HFF-Myc (cell line): Measurements from ENCODE around the gene CRYBG2.
"Not testable (repeated sequence)": the region's sequence is repeated elsewhere in the genome, so short reads cannot be mapped to it uniquely, and the experiment has no call there.

Experiments
- DNase-seq: peaks from one replicate; pipeline ENCODE4 v3.0.0-alpha.2; 2011; ENCODE audit warnings: low read depth; ENCODE audit errors: extremely low read depth
- H3K4me3 ChIP-seq: replicated peaks from 2 replicates; pipeline ENCODE4 v1.5.1; 2011; ENCODE audit warnings: low read depth, mild to moderate bottlenecking, control low read depth, low read length
- TF ChIP-seq, protein P1 (sequence below): IDR thresholded peaks from 2 replicates; pipeline ENCODE4 v1.5.1; 2012; ENCODE audit warnings: mild to moderate bottlenecking, low read depth, low read length, control low read depth; ENCODE audit errors: missing control alignments

CRYBG2 gene

DNA sequence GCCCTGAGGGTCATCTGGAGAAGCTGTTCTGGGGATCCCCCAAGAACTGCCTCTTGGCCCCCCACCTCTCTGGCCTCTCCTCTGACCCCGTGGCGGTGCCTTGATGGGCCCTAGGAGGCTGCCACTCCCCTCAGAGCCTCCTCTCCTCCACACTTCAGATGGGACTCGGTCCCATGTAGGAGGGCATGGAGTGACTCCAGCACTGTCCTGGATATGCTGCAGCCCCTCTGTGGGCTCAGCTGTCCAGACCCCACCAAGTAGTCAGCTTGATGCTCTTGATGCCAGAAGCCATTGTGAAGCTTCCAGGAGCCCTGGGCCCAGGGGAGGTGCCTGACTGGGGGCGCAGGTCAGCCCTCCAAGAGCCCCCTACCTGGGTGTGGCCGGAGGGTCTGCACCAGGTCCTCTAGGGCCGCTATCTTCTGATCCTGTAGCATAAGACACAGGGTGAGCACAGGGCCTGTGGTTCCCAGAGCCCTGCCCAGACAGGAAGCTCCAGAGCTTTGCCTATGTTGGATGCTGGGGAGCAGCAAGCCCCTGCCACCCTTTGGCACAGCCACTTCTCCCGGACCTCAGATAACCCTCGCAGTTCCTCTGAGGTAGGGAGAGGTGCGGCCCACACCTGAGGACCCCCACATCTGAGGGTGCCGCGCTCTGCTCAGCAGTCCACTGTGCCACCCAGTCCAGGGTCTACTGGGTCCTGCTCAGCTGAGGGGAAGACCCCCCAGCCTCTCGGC is 56.7 kb downstream of the CRYBG2 start:
- TF ChIP-seq, protein P1, sequence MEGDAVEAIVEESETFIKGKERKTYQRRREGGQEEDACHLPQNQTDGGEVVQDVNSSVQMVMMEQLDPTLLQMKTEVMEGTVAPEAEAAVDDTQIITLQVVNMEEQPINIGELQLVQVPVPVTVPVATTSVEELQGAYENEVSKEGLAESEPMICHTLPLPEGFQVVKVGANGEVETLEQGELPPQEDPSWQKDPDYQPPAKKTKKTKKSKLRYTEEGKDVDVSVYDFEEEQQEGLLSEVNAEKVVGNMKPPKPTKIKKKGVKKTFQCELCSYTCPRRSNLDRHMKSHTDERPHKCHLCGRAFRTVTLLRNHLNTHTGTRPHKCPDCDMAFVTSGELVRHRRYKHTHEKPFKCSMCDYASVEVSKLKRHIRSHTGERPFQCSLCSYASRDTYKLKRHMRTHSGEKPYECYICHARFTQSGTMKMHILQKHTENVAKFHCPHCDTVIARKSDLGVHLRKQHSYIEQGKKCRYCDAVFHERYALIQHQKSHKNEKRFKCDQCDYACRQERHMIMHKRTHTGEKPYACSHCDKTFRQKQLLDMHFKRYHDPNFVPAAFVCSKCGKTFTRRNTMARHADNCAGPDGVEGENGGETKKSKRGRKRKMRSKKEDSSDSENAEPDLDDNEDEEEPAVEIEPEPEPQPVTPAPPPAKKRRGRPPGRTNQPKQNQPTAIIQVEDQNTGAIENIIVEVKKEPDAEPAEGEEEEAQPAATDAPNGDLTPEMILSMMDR = no peak
- H3K4me3 ChIP-seq = no peak overlapping the region
- no peak for DNase-seq

DNA sequence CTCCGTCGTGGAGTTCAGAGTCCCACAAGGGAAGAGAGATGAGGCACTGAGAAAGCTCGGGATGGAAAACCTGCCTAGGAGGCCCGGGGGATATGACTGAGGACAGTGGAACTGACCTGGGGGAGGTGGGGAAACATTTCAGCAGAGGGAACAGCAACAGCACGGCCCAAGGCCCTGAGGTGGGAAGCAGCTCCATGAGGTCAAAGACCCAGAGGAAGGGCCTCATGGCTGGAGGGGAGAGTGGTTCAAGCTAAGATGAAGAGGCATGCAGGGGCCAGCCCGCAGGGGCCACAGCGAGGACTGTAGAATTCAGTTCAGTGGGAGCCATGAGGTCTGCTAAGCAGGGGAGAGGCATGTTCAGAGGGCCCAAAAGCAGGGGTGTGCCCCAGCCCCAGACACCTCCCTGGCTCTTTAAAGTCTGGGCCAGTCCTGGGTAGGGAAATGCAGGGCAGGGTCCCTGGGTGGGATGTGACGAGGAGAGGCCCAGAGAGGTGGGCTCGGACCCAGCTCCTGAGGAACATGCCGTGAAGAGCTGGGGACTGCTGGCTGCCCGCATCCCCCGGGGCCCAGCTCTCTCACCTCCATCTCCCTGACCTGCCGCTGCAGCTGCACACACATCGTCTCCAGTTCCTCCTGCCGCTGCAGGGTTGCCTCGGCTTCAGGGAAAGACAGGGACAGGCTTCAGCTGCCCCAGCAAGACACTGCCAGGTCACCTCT is 57.4 kb downstream of the CRYBG2 start:
- H3K4me3 ChIP-seq = no peak overlapping the region
- DNase-seq = no peak
- TF ChIP-seq, protein P1 = no peak

DNA sequence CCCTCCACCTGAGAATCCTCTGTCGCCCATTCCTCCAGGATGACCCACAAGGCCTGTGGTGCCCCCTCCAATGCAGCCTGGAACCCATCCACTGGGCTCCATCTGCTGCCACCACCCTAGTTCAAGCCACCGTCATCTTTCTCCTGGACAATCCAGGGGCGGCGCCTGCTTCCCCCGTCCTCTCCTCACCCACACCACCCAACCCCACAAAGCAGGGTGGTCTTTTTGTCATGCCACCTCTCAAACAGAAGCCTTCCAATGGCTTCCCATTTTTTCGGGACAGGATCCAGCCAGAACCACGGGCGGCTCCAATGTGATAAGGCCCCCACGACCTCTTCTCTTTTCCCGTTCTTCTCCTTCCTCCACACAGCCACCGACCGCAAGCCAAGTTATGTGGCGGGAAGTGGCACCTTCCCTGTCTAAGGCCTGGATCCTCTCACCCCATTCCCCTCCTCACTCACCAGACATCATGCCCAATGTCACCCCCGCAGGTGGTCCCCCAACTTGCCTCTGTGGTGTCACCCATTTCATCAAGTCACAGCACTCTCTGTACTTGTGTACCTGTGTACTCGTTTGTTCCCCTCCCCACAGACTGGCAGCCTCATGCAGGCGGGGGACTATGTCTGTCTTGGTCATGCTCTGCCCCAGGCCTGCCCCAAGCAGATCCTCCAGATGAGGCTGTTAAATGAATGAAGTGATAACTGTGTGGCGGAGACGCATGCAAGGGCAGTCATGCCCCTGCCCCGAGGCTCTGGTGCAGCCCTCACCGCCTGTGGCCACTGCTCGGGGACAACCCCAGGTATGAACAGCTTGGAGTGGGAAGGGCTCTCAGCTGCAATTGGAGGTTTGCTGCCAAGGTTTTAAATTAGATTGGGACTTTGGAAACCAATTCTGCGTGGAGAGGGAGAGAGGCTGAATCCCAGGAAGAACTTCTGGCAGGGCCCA is 58.5 kb downstream of the CRYBG2 start:
- DNase-seq = no peak
- no peak overlapping the region for H3K4me3 ChIP-seq

DNA sequence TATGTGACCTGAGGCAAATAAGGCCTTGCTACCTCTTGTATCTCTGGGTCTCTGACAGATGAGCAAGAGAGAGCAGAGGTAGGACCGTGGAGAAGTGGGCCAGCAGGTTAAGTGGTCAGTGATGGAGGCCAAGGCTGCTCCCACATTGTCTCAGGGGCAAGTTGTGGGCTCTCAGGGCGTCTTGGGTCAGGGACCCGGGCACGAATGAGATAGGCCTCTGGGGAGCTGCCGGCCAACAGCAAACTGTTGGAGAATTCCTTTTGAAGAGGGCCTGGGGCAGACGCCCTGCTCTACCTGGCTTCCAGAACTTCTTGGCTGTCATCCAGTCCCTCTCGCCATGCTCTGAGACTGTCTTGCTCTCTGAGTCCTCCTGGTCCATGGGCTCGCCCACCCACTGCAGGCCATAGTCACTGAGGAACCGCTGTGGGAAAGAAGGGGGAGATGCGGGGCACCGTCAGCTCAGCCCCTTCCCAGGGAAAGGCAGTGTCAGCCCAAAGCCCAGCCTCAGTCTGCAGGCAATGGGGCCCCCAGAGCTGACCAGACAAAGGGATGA is 59.9 kb downstream of the CRYBG2 start:
- no peak overlapping the region for H3K4me3 ChIP-seq
- TF ChIP-seq, protein P1 = no peak
- no peak for DNase-seq

More for the DNA sequence above, 58.5 kb downstream of the CRYBG2 start:
- TF ChIP-seq, protein P1 = no peak

DNA sequence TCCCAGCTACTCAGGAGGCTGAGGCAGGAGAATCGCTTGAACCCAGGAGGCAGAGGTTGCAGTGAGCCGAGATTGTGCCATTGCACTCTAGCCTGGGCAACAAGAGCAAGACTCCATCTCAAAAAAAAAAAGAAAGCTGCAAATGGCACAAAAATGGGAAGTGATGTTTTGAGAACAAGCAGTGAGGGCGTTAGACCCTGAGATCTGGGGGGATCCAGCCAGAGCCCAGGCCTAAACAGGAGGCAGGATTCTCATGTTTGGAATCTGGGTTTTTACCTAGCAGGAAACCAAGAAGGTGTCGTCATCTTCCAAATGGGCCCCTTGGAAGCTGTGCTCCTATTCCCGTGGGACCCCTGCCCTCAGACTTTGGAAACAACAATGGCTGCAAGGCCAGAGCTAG is 61.2 kb downstream of the CRYBG2 start:
- not testable (repeated sequence) for DNase-seq, H3K4me3 ChIP-seq

DNA sequence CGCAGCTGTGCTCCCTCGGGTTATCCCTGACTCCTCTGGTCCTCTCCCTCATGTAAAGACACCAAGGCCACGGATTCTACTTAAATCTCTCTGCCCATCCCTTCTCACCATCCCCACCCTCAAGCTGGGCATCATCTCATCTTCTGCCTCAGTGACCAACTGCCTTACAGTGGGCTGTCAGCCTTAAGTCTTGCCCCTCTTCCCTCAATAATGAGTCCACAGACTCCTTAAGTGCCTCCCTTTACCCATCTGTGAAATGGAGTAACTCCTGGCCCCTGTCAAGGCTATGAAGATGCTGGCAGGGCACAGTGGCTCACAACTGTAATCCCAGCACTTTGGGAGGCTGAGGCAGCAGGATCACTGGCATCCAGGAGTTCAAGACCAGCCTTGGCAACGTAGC is 62.0 kb downstream of the CRYBG2 start:
- H3K4me3 ChIP-seq = no peak overlapping the region
- TF ChIP-seq, protein P1 = no peak
- DNase-seq = no peak
